Fibroblast of gingiva (primary cell): Measurements from ENCODE around the gene SGSM2.

ENCODE experiments used
- DNase-seq: peaks from one replicate; pipeline ENCODE4 v3.0.0-alpha.2; 2011; ENCODE audit warnings: low read depth

SGSM2 gene

GRCh38 chr17:2336215-2336851 lies 968 bp upstream of the SGSM2 start, which contains the start of gene TSR1:
TSR1 (minus strand) TSS chr17:2336457; CDS start chr17:2336427, 30 bp downstream.
- DNase-seq, result peak; percentile 88

- DNase-seq, result peak; percentile 49
These were observed 428 bp downstream of the SGSM2 start for GRCh38 chr17:2337544-2338314.

GRCh38 chr17:2338315-2338657 lies 985 bp downstream of the SGSM2 start:
- DNase-seq, result no peak

- DNase-seq, result no peak
These were observed 6.1 kb downstream of the SGSM2 start for GRCh38 chr17:2343421-2343820.

- no peak for DNase-seq
These were observed 7.2 kb downstream of the SGSM2 start for GRCh38 chr17:2344528-2344927.

- no peak for DNase-seq
These were observed 9.2 kb downstream of the SGSM2 start for GRCh38 chr17:2346475-2346874.

- DNase-seq, result peak; percentile 89
These were observed 10.7 kb downstream of the SGSM2 start for GRCh38 chr17:2347805-2348685.

- no peak for DNase-seq
These were observed 14.0 kb downstream of the SGSM2 start for GRCh38 chr17:2351269-2351668.

- no peak for DNase-seq
These were observed 17.0 kb downstream of the SGSM2 start for GRCh38 chr17:2354311-2354710.

- no peak for DNase-seq
These were observed 19.9 kb downstream of the SGSM2 start for GRCh38 chr17:2357237-2357636.

GRCh38 chr17:2357931-2358434 lies 20.7 kb downstream of the SGSM2 start:
- no peak for DNase-seq

- DNase-seq, result no peak
These were observed 23.9 kb downstream of the SGSM2 start for GRCh38 chr17:2361010-2361760.

- DNase-seq, result no peak
These were observed 24.7 kb downstream of the SGSM2 start for GRCh38 chr17:2362016-2362415.

- DNase-seq, result no peak
These were observed 25.1 kb downstream of the SGSM2 start for GRCh38 chr17:2362416-2362815.

- no peak for DNase-seq
These were observed 25.6 kb downstream of the SGSM2 start for GRCh38 chr17:2362881-2363280.

- no peak for DNase-seq
These were observed 26.0 kb downstream of the SGSM2 start for GRCh38 chr17:2363318-2363717.

- no peak for DNase-seq
These were observed 26.8 kb downstream of the SGSM2 start for GRCh38 chr17:2363851-2364762.

- DNase-seq, result no peak
These were observed 27.4 kb downstream of the SGSM2 start for GRCh38 chr17:2364763-2365116.

- DNase-seq, result no peak
These were observed 27.8 kb downstream of the SGSM2 start for GRCh38 chr17:2365132-2365531.

GRCh38 chr17:2366747-2367494 lies 29.6 kb downstream of the SGSM2 start:
- DNase-seq, result no peak
